ENCODE data around the gene FHOD3. TPM values are rescaled to one million over a fixed set of nuclear protein-coding genes. Genes with fewer than 3 reads are reported as not detected.

The FHOD3 gene
- total RNA-seq, 1 experiment from 2014 or later: 5.0 TPM

DNA sequence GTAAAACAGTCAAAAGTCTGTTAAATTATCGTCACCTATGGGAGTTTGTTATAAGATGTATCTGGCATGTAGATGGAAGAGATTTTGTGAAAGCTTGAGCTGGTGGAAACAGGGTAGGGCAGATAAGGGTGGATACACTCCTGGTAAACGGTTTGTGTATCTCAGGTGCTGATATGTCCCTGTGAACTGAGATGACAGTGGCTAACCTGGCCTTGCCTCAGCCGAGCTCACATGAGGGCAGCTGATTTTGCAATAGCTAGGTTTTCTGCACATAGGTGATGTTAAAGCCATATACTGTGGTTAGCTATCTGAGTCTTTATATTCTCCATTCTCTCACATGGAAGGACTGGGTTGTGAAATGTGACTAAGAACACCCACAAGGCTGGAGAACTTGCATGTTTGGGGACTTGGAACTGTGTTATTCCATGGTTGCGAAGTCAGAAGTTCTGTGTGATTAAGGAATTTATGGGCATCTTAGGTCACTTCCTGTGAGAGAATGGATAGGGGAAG, 326.2 kb downstream of the FHOD3 start:
- intact Hi-C loops (cut with micrococcal nuclease): no loop called here
- Mint-ChIP-seq H3K27me3 (ENCODE audit: insufficient read depth, unreplicated experiment) (no peaks in the 10 kb centered on the region), H3K9me3 (ENCODE audit: unreplicated experiment) (no peaks in the 10 kb centered on the region), H3K27ac (ENCODE audit: low read depth, unreplicated experiment) (no peak overlapping the region), H3K4me3 (ENCODE audit: unreplicated experiment) (no peak overlapping the region), H3K36me3 (ENCODE audit: insufficient read depth, unreplicated experiment) (peaks cover 8% of the 10 kb centered on the region), H3K4me1 (ENCODE audit: insufficient read depth, unreplicated experiment) (no peaks in the 10 kb centered on the region)
- POLR2A ChIA-PET: no interaction called here
- no TSS peak for BruUV-seq (replicated peaks)
- no peak for DNase-seq (ENCODE audit: unreplicated experiment)
- CTCF ChIA-PET: interaction anchor here (0.6 to 1.4 kb wide), 4 partner anchors 10 to 513 kb away, joined by 3 to 4 read pairs (median 3); no protein-coding TSS in a partner anchor
- no peak for TF ChIP-seq CTCF (IDR thresholded peaks at IDR 0.05; ENCODE audit: unreplicated experiment)

DNA sequence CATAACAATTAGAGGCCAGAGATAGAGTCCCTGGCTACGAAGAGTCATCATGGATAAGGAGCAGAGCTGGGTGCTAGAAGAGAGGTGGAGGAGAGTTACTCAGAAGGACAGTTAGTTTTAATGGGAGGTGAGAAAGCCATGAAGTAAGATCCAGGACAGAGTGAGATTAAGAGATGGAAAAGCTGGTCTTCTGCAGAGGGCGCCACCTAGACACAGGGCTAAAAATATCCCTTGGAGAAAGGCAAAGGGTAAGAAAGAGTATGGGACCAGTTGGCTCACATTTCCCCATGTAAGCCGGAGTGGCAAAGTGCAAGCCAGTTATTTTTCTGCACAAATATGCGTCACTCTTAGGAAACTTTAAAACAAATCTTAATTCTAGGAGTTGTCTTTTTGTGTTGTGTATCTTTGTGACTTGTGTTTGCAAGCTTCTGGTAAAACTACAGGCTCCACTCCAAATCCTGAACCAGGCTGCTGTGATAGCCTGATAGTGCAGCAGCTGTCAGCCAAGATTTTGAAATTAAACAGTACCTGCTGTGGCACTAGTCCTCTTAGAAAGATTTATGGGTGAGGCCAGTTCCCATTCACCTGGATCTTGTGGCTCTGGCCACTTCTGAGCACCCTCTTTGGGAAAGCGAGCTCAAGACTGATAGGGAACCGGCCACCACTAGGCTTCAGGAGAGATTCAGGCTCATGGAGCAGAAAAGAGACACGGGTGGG, 327.1 kb downstream of the FHOD3 start:
- POLR2A ChIA-PET: no interaction called here
- CTCF ChIA-PET: interaction anchor here (0.5 to 1.4 kb wide), 3 partner anchors 36 to 323 kb away, joined by 3 read pairs; no protein-coding TSS in a partner anchor
- Mint-ChIP-seq H3K27me3 (ENCODE audit: insufficient read depth, unreplicated experiment) (no peaks in the 10 kb centered on the region), H3K4me1 (ENCODE audit: insufficient read depth, unreplicated experiment) (no peaks in the 10 kb centered on the region), H3K36me3 (ENCODE audit: insufficient read depth, unreplicated experiment) (peaks cover 8% of the 10 kb centered on the region), H3K4me3 (ENCODE audit: unreplicated experiment) (no peak overlapping the region), H3K9me3 (ENCODE audit: unreplicated experiment) (no peaks in the 10 kb centered on the region), H3K27ac (ENCODE audit: low read depth, unreplicated experiment) (no peak overlapping the region)
- no peak for DNase-seq (ENCODE audit: unreplicated experiment)
- intact Hi-C loops (cut with micrococcal nuclease): no loop called here
- TF ChIP-seq CTCF (IDR thresholded peaks at IDR 0.05; ENCODE audit: unreplicated experiment): no peak
- BruUV-seq (replicated peaks): no TSS peak

GRCh38 chr18:36625386-36625785, 327.9 kb downstream of the FHOD3 start:
- intact Hi-C loops (cut with micrococcal nuclease): no loop called here
- DNase-seq (ENCODE audit: unreplicated experiment): no peak
- Mint-ChIP-seq H3K4me3 (ENCODE audit: unreplicated experiment) (no peak overlapping the region), H3K9me3 (ENCODE audit: unreplicated experiment) (no peaks in the 10 kb centered on the region), H3K27ac (ENCODE audit: low read depth, unreplicated experiment) (no peak overlapping the region), H3K4me1 (ENCODE audit: insufficient read depth, unreplicated experiment) (no peaks in the 10 kb centered on the region), H3K36me3 (ENCODE audit: insufficient read depth, unreplicated experiment) (peaks cover 8% of the 10 kb centered on the region), H3K27me3 (ENCODE audit: insufficient read depth, unreplicated experiment) (no peaks in the 10 kb centered on the region)
- BruUV-seq (replicated peaks): no TSS peak
- no peak for TF ChIP-seq CTCF (IDR thresholded peaks at IDR 0.05; ENCODE audit: unreplicated experiment)
- POLR2A ChIA-PET: no interaction called here
- CTCF ChIA-PET: no interaction called here

GRCh38 chr18:36627637-36628036, 330.1 kb downstream of the FHOD3 start:
- intact Hi-C loops (cut with micrococcal nuclease): no loop called here
- H3K9me3 Mint-ChIP-seq (ENCODE audit: unreplicated experiment): no peaks in the 10 kb centered on the region
- no peak overlapping the region for H3K27ac Mint-ChIP-seq (ENCODE audit: low read depth, unreplicated experiment)
- no peaks in the 10 kb centered on the region for H3K4me1 Mint-ChIP-seq (ENCODE audit: insufficient read depth, unreplicated experiment)
- no peak for TF ChIP-seq CTCF (IDR thresholded peaks at IDR 0.05; ENCODE audit: unreplicated experiment)
- no peak for DNase-seq (ENCODE audit: unreplicated experiment)
- no TSS peak for BruUV-seq (replicated peaks)
- POLR2A ChIA-PET: no interaction called here
- CTCF ChIA-PET: no interaction called here
- H3K36me3 Mint-ChIP-seq (ENCODE audit: insufficient read depth, unreplicated experiment): peaks cover 8% of the 10 kb centered on the region
- no peak overlapping the region for H3K4me3 Mint-ChIP-seq (ENCODE audit: unreplicated experiment)
- no peaks in the 10 kb centered on the region for H3K27me3 Mint-ChIP-seq (ENCODE audit: insufficient read depth, unreplicated experiment)
